Effector CD4-positive, alpha-beta T cell (primary cell): ENCODE results near the gene CNBD2.
"Not testable (repeated sequence)": the region's sequence is repeated elsewhere in the genome, so short reads cannot be mapped to it uniquely, and the experiment has no call there.

ENCODE experiments used
- DNase-seq: peaks from one replicate; pipeline ENCODE4 v3.0.0-alpha.2; 2020
- total RNA-seq: gene quantifications from one replicate; lab custom pipeline; 2026; lab: John Stamatoyannopoulos, UW

Gene CNBD2
- total RNA-seq = 11.1 reads per million, percentile 34 among the genes with 10 or more reads in this experiment

GRCh38 chr20:35967979-35968640, at the start of gene CNBD2:
TSS of gene CNBD2 (plus strand) at chr20:35968590. CDS start at chr20:35968763, 173 bp downstream.
- no peak for DNase-seq

- DNase-seq = no peak
These were observed 47.9 kb upstream of the CNBD2 start for GRCh38 chr20:35920523-35920922.

GRCh38 chr20:35929301-35929700, 39.1 kb upstream of the CNBD2 start:
- no peak for DNase-seq

GRCh38 chr20:35934050-35934449, 34.3 kb upstream of the CNBD2 start:
- DNase-seq = no peak

- no peak for DNase-seq
These were observed 29.1 kb upstream of the CNBD2 start for GRCh38 chr20:35939264-35939663.

GRCh38 chr20:35941620-35942019, 26.8 kb upstream of the CNBD2 start:
- DNase-seq = no peak

- no peak for DNase-seq
These were observed 26.1 kb upstream of the CNBD2 start for GRCh38 chr20:35942243-35942642.

GRCh38 chr20:35947489-35947888, 20.9 kb upstream of the CNBD2 start:
- no peak for DNase-seq

GRCh38 chr20:35947907-35948306, 20.5 kb upstream of the CNBD2 start:
- DNase-seq = no peak

GRCh38 chr20:35950093-35950492, 18.3 kb upstream of the CNBD2 start:
- DNase-seq = no peak

GRCh38 chr20:35952080-35952479, 16.3 kb upstream of the CNBD2 start:
- not testable (repeated sequence) for DNase-seq

- DNase-seq = no peak
These were observed 15.7 kb upstream of the CNBD2 start for GRCh38 chr20:35952480-35953386.

GRCh38 chr20:35953387-35954199, 14.8 kb upstream of the CNBD2 start:
- peak; percentile 58 for DNase-seq

- DNase-seq = peak; percentile 95
These were observed 14.0 kb upstream of the CNBD2 start, which contains the start of gene SCAND1 for GRCh38 chr20:35954200-35954906. TSS of gene SCAND1 (minus strand) at chr20:35954502. CDS start at chr20:35954284, 218 bp downstream.

GRCh38 chr20:35954907-35955251, 13.5 kb upstream of the CNBD2 start:
- peak; percentile 25 for DNase-seq

- DNase-seq = no peak
These were observed 11.8 kb upstream of the CNBD2 start for GRCh38 chr20:35956616-35957015.

- not testable (repeated sequence) for DNase-seq
These were observed 9.1 kb upstream of the CNBD2 start for GRCh38 chr20:35959291-35959690.

GRCh38 chr20:35963878-35964277, 4.5 kb upstream of the CNBD2 start:
- DNase-seq = no peak

- no peak for DNase-seq
These were observed 540 bp downstream of the CNBD2 start for GRCh38 chr20:35968930-35969329.

GRCh38 chr20:35971981-35972380, 3.6 kb downstream of the CNBD2 start:
- DNase-seq = no peak

GRCh38 chr20:35972462-35972861, 4.1 kb downstream of the CNBD2 start:
- DNase-seq = no peak

GRCh38 chr20:35974256-35974655, 5.9 kb downstream of the CNBD2 start:
- DNase-seq = no peak
